GM15510 (cell line): Measurements from ENCODE around the gene TRIM8.

Experiments used
- POLR2A ChIP-seq: IDR thresholded peaks from 3 replicates; pipeline ENCODE4 v1.6.1; 2011; ENCODE audit warnings: borderline replicate concordance; ENCODE audit not compliant: insufficient read length; ENCODE audit errors: extremely low read depth

The TRIM8 gene

DNA sequence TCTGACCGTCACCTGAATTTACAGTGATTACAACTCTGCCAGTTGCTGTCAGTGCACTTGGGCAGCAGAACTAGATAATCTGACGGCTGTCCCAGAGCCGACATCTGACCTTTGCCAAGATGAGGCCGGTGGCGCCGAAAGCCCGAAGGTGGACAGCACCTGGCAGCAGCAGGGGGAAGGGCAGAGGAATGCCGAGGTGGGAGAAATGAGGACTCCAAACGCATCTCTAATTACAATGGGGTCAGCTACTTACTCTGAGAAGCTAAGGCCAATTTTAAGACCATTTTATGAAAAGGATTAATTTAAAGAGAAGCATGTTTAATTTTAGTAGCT lies 33.8 kb downstream of the TRIM8 start:
- TF ChIP-seq POLR2A, result no peak

GRCh38 chr10:102678842-102679289 lies 34.6 kb downstream of the TRIM8 start:
- TF ChIP-seq POLR2A, result no peak

DNA sequence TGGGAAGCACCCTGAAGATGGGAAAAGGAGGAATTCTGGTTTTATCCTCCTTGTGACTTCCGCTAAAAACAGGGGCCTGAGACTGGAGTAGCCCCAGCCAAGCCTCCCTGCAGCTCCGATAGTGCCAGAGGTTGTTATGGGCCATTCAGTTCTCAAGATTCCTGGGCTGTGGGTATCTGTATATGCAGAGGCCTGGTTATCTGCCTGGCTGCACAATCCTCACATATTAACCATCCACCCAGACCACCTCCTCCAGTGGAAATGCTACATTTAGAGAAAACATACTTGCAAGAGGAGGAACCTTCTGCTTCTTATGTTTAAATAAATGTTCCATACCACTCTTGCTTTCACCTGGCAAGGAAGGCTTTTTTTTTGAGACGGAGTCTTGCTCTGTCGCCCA lies 35.3 kb downstream of the TRIM8 start:
- no peak for TF ChIP-seq POLR2A

GRCh38 chr10:102681696-102682095 lies 37.4 kb downstream of the TRIM8 start:
- TF ChIP-seq POLR2A, result no peak

DNA sequence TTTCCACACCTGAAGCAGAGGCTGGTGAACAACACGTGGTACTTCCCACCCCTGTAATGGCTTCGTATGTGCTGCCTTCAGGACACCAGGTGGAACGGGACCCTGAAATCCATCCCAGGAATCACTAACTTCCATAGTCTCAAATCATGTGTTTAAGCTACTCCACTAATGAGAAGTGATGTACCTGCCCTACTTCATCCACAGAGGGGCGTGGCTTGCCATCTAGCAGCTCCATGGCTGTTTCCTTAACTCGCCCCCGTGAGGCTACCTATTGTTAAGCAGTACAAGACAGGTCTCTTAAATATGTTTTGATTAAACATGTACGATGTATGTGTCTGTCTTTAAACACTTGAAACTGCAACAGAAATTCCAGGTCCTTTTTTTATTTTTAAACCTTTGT lies 38.1 kb downstream of the TRIM8 start:
- TF ChIP-seq POLR2A, result no peak

DNA sequence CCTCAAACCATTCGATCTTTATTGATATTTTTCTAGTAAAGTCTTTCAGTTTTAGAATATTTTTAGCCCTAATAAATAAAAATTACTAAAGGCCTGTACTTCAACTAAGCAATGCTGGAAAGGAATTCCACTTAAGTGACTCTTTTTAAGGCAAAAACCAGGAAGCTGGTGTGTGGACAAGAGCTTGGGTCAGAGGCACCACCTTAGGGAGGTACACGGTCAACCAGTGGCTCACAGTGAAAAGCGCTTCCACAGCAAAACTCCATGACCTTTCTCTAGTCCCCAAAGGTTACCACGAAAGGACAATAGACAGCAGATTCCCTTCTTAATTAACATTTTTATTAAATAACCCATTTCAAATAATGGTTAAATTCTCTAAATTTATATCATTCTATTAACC lies 38.7 kb downstream of the TRIM8 start:
- no peak for TF ChIP-seq POLR2A

- no peak for TF ChIP-seq POLR2A
Observed at GRCh38 chr10:102683736-102684135, 39.5 kb downstream of the TRIM8 start.

GRCh38 chr10:102691285-102692066 lies 47.2 kb downstream of the TRIM8 start:
- TF ChIP-seq POLR2A, result no peak

GRCh38 chr10:102696736-102697135 lies 52.5 kb downstream of the TRIM8 start:
- no peak for TF ChIP-seq POLR2A

GRCh38 chr10:102698894-102699293 lies 54.6 kb downstream of the TRIM8 start:
- TF ChIP-seq POLR2A, result no peak

DNA sequence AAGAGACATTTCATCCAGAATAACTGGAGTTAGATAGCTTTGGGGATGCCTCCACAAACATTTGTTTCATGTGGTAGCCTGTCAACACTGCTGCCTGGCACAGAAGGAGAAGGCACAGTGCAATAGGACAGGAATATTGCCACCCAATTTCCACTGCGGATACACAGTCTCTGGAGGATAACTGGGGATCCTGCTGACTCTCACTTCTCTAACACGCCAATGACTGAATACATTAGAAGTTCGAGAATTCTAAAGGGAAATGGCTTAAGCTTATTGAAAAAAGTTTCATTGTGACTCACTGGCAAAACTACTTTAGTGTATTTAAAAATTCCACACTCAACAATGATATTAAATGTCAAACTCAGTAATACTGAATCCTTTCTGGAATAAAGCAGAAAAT lies 57.0 kb downstream of the TRIM8 start:
- TF ChIP-seq POLR2A, result no peak

GRCh38 chr10:102701796-102702195 lies 57.5 kb downstream of the TRIM8 start:
- TF ChIP-seq POLR2A, result no peak

DNA sequence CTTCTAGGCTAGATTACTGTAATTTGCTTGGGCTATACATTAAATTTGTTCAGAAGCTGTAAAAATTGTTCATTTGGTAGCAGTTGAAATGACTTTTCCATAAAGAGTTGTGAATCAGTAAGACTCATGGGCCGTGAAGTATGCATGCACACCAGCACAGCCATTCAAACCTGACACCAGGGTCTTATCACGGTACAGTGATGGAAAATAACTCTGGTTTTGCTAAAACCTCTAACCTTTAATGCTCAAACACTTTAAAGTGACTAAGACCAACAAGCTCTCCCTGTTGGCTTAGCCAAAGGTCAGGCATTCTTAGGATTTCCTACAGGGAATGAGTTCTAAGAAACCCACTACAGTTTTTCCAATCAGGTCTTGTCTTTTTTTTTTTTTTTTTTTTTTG lies 58.5 kb downstream of the TRIM8 start:
- TF ChIP-seq POLR2A, result no peak

DNA sequence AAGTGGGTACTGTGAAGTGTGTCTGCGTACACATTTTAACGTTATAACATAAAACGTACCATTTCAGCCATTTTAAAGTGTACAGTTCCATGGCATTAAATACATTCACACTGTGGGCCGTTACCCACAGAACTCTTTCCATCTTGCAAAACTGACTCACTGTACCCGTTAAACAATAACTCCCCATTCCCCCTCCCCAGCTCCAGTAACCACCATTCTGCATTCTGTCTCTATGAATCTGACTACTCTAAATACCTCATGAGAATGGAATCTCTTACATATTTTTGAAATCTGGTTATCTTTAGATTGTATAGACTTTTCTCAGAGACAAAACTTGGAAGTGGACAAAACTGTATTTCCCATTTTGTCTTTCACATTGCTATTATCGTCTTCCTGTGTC lies 60.6 kb downstream of the TRIM8 start:
- no peak for TF ChIP-seq POLR2A

GRCh38 chr10:102705531-102705930 lies 61.3 kb downstream of the TRIM8 start:
- TF ChIP-seq POLR2A, result no peak
